LNCAP (cell line): Measurements from ENCODE around the gene ITGA1.

ENCODE experiments used
- CTCF ChIP-seq: fragments of 450-650 bp; IDR thresholded peaks from 2 replicates; pipeline ENCODE4 v1.5.1; 2017; ENCODE audit warnings: mild to moderate bottlenecking

Gene ITGA1

DNA sequence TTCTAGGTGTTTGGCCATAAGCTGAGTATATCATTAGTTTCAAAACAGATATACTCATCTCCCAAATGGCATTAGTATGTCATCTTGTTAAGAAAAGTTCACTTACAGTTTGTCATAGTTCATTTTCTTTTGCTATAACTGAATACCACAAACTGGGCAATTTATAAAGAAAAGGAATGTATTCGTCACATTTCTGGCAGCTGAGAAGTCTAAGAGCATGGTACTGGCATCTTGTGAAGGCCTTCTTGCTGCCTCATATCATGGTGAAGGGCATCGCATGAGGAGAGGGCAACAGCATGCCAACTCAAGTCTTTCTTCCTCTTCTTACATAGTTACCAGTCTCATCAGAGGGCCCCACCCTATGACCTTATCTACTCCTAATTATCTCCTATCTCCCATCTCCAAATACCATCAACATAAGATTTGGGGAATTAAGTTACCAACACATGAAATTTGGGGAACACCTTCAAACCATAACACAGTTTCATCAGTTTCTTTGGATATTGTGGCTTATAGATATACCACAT, 20.4 kb upstream of the ITGA1 start:
- no peak for TF ChIP-seq CTCF

DNA sequence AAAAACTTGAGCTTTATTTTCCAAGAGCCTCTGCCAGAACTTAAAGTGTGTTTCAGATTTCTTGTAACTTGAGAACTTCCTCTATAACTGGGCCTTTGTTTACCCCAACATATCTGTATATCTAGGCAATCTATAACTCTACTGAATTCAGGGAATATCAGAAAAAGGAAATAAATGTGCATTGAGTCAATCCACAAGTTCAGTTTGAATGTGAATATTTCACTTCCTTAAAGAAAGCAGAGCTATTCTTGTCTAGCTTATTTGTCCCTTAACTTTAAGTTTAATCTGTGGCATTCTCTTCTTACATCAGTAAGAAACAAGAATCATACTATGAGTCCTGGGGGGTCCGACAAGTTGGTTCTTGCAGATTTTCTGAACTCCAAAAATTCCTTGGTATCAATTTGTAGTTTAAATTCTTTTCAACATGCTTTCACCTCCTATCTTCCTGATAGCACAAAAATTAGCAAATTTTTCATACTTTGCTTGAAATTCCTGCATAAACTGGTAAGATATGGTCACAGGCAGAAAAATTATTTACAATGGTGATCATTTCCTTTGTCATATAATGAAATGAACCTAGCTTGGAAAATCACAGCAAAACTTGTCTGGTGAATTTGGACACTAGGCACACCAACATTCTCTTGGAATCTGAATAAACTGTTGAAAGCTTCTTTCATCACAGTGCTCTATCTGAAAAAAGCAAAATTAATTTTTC, 19.8 kb upstream of the ITGA1 start:
- TF ChIP-seq CTCF, result no peak

DNA sequence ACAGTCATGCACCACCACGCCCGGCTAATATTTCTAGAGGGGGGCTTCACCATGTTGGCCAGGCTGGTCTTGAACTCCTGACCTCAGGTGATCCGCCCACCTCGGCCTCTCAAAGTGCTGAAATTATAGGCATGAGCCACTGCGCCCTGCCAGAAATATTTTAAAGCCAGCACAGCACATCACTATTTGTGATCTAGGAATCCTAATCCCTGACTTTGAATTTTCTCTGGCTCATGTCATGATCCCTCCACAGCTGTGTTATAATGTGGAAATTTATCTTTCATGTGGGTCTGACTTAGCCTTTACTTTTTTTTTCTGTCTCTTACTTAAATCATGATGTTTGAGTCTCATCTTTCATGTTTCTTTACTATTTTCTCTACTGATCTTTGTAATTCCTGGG, 18.7 kb upstream of the ITGA1 start:
- no peak for TF ChIP-seq CTCF

- no peak for TF ChIP-seq CTCF
Measured at GRCh38 chr5:52770287-52770939, 17.3 kb upstream of the ITGA1 start.

DNA sequence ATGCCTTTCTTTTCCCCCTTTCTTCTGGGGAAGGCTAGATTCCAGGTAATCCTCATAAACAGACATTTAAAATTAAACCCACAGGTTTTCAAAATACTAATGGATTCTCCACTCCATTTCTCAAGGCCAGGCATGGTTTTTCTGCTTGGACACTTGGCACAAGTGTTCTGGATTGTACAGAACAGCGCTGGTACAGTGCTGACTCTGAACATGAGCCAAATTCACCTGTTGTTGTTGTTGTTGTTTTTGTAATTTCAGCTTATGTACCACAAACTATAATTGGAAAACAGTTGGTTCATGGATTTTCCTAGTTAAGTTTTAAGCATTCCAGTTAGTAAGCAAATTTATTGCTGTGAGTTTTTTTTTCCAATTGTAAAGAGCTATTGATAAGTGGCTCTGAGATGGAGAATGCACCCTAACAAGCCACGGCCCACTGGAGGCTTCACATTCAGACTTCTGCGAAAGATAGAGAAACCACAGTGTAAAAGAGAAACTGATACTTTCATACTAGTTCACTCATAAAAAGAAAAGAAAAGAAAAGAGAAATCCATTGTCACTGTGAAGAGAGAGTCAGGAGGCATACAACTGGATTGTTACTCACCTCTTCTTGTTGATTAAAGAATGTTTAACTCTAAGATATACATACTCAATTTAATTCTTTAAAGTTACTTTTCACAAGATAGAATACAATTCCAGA, 16.2 kb upstream of the ITGA1 start:
- no peak for TF ChIP-seq CTCF

DNA sequence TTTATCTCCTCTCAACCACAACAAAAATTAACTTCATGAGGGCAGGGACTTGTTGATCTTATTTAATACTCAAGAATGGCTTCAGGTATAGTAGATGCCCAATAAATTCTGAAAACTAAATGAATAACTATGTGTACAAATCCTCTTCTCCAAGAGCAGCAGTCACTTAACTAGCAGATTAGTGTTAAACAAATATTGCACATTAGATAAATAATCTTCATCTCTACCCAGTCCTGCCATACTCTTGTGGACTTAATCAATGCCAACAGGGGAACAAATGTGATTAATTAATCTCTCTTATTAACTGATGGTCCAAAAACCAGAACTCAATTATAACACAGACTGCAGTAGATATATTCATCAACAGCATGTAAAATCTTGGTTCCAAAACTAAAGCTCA, 15.0 kb upstream of the ITGA1 start:
- TF ChIP-seq CTCF, result no peak

GRCh38 chr5:52773342-52773741, 14.4 kb upstream of the ITGA1 start:
- TF ChIP-seq CTCF, result no peak
